ENCODE measurements around the gene SCN2B.

The SCN2B gene

DNA sequence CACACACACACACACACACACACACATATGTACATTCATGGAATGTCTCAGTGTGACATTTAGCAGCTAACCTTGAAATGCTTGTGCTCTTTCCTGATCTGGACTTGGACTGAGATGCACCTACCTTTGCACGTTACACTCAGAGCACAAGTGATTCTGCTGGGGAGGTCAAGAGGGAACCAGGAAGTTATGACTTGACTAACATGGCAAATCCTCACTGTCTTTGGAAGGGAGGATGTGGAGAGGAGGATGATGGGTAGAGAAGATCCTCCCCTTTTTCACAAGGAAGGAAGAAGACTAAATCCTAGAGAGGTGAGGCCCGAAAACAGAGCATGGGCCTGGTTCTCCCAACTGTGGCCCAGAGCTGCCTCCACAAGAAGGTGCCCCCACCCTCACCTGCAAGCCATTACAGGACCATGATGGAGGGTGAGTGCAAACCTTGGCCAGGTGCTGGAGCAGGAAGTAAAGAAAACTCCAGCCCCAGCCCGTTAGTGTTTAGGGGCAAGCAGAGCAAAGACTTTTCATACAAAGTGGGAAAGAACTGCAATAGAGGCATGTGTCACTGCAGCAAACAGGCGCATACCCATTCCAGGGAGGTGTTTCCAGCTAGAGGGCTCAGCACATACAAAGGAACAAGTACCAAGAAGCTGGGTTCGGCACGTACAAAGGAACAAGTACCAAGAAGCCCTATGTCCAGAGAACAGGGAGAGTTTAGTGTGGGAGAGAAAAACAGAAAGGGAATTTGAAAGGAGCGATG is 50.2 kb downstream of the SCN2B start:
- no peak overlapping the region for H3K4me3 ChIP-seq
- DNase-seq (ENCODE audit: low read depth, low spot score), result no peak
- H3K27ac ChIP-seq, result no peak overlapping the region
- TF ChIP-seq FOXP2 (optimal IDR thresholded peaks at IDR 0.05; ENCODE audit: control extremely low read depth, extremely low read length, insufficient read depth) (no peak), POLR2AphosphoS5 (IDR thresholded peaks at IDR 0.05; ENCODE audit: borderline replicate concordance, low read depth, low read length) (no peak), EZH2 (IDR thresholded peaks at IDR 0.05) (no peak)
- H3K9ac ChIP-seq (ENCODE audit: insufficient read length), result no peak overlapping the region
- H3K36me3 ChIP-seq (ENCODE audit: insufficient read depth, low read length), result no peaks in the 10 kb centered on the region
- H3K9me3 ChIP-seq (ENCODE audit: low read depth, low read length), result no peaks in the 10 kb centered on the region

DNA sequence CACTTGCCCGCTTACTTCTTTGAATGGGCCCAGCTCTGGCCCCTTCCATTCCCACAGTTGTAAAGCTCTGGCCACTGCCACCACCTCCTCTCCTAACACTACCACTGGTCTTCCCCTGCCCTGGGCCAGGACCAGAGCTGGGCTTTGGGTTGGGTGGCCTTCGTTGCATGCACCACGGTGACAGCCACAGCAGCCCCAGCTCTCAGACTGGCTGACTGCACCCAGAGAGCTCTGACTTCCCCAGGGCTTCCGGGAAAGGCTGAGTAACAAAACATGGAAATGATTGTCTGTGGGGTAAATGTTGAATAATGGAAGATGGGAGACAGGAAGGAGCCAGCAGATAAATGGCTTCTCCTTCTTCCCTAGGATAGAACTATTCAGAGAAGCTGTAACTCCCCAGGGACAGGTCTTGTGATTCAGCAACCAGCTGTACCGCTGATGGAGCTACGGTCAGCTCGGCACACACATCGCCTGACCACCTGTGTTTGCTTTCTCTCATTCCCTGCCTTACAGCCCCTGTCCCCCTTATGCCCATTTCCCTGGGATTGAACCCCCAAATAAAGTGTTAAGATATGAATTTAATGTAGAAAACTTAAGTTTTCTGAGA is 51.4 kb downstream of the SCN2B start:
- Histone ChIP-seq H3K36me3 (ENCODE audit: insufficient read depth, low read length) (no peaks in the 10 kb centered on the region), H3K27ac (no peak overlapping the region), H3K4me3 (no peak overlapping the region), H3K9me3 (ENCODE audit: low read depth, low read length) (no peaks in the 10 kb centered on the region), H3K9ac (ENCODE audit: insufficient read length) (no peak overlapping the region)
- no peak for DNase-seq (ENCODE audit: low read depth, low spot score)
- no peak for TF ChIP-seq EZH2 (IDR thresholded peaks at IDR 0.05)

DNA sequence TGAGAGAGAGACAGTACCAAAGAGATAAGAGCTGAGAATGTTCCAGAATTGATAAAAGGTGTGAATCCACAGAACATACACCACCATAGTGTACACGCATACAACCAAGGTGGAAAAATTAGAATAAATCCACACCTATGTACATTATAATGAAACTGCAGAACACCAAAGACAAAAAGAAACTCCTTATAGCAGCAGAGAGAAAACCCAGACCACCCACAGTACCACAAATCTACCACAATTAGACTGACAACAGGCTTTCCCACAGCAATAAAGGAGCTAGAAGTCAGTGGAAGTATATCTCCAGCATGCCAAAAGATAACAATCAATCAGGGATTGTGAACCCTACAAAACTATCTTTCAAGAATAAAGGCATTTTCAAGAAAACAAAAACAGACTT is 55.6 kb downstream of the SCN2B start:
- no peak for DNase-seq (ENCODE audit: low read depth, low spot score)
- no peak for TF ChIP-seq POLR2AphosphoS5 (IDR thresholded peaks at IDR 0.05; ENCODE audit: borderline replicate concordance, low read depth, low read length)
- no peak for TF ChIP-seq EZH2 (IDR thresholded peaks at IDR 0.05)
- no peak for TF ChIP-seq FOXP2 (optimal IDR thresholded peaks at IDR 0.05; ENCODE audit: control extremely low read depth, extremely low read length, insufficient read depth)
- H3K9ac ChIP-seq (ENCODE audit: insufficient read length), result no peak overlapping the region
- H3K36me3 ChIP-seq (ENCODE audit: insufficient read depth, low read length), result no peaks in the 10 kb centered on the region
- H3K9me3 ChIP-seq (ENCODE audit: low read depth, low read length), result no peaks in the 10 kb centered on the region
- no peak overlapping the region for H3K27ac ChIP-seq
- no peak overlapping the region for H3K4me3 ChIP-seq

DNA sequence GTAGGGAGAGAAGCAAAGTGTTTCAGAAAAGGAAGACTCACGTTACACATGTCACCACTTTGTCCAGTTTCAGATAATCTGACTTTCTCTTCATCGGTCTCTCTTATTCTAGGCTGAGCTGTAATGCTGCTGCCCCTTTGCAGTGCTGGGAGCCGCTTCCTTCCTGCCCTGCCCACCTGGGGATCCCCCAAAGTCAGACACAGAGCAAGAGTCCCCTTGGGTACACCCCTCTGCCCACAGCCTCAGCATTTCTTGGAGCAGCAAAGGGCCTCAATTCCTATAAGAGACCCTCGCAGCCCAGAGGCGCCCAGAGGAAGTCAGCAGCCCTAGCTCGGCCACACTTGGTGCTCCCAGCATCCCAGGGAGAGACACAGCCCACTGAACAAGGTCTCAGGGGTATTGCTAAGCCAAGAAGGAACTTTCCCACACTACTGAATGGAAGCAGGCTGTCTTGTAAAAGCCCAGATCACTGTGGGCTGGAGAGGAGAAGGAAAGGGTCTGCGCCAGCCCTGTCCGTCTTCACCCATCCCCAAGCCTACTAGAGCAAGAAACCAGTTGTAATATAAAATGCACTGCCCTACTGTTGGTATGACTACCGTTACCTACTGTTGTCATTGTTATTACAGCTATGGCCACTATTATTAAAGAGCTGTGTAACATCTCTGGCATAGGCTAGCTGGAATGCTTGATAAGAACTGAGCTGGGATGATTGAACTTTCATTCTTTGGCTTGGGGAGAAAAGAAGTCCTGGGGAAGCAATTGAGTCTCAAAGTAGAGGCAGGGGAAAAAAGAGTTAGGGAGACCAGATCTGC is 58.4 kb downstream of the SCN2B start:
- TF ChIP-seq POLR2AphosphoS5 (IDR thresholded peaks at IDR 0.05; ENCODE audit: borderline replicate concordance, low read depth, low read length) (no peak), EZH2 (IDR thresholded peaks at IDR 0.05) (no peak), FOXP2 (optimal IDR thresholded peaks at IDR 0.05; ENCODE audit: control extremely low read depth, extremely low read length, insufficient read depth) (no peak)
- Histone ChIP-seq H3K9me3 (ENCODE audit: low read depth, low read length) (no peaks in the 10 kb centered on the region), H3K27ac (no peak overlapping the region), H3K4me3 (no peak overlapping the region), H3K36me3 (ENCODE audit: insufficient read depth, low read length) (no peaks in the 10 kb centered on the region), H3K9ac (ENCODE audit: insufficient read length) (no peak overlapping the region)
- no peak for DNase-seq (ENCODE audit: low read depth, low spot score)

DNA sequence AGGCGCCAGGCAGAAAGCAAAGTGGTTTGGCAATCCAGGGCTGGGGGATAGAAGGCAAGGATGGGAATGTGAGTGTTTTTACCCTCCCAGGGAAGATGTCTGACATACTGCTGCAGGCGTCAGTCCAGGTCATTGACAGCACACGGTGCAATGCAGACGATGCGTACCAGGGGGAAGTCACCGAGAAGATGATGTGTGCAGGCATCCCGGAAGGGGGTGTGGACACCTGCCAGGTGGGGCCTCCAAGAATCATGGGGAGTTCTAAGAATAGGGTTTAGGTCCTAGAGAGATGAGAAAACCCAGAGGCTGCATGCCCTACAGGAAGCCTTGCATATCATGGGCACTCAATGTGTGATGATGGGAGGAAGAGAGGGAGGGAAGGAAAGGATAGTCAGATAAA is 61.4 kb downstream of the SCN2B start:
- no peaks in the 10 kb centered on the region for H3K36me3 ChIP-seq (ENCODE audit: insufficient read depth, low read length)
- TF ChIP-seq EZH2 (IDR thresholded peaks at IDR 0.05) (no peak), POLR2AphosphoS5 (IDR thresholded peaks at IDR 0.05; ENCODE audit: borderline replicate concordance, low read depth, low read length) (no peak), FOXP2 (optimal IDR thresholded peaks at IDR 0.05; ENCODE audit: control extremely low read depth, extremely low read length, insufficient read depth) (no peak)
- H3K9me3 ChIP-seq (ENCODE audit: low read depth, low read length), result no peaks in the 10 kb centered on the region
- H3K27ac ChIP-seq, result no peak overlapping the region
- H3K9ac ChIP-seq (ENCODE audit: insufficient read length), result no peak overlapping the region
- no peak for DNase-seq (ENCODE audit: low read depth, low spot score)
- H3K4me3 ChIP-seq, result no peak overlapping the region

DNA sequence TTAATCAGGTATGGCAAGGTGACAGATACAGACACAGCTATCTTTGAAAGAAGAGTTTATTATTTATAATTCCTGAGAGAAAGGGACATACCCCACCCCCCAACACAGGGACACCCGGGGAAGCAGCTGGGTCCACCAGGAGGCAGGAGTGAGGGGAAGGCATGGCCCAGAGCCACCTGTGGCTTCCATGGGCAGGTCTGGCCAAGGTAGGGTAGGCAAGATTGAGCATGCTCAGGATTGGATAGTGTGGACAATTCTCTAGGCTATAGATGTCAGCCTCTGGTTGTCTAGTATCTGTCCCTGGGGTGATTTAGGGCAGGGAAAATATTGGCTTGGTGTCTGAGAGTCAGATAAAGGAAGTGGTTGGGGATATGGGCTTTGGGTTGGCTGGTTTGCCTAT is 62.2 kb downstream of the SCN2B start:
- Histone ChIP-seq H3K4me3 (no peak overlapping the region), H3K27ac (no peak overlapping the region), H3K36me3 (ENCODE audit: insufficient read depth, low read length) (no peaks in the 10 kb centered on the region), H3K9ac (ENCODE audit: insufficient read length) (no peak overlapping the region), H3K9me3 (ENCODE audit: low read depth, low read length) (no peaks in the 10 kb centered on the region)
- TF ChIP-seq FOXP2 (optimal IDR thresholded peaks at IDR 0.05; ENCODE audit: control extremely low read depth, extremely low read length, insufficient read depth), result no peak
- no peak for TF ChIP-seq POLR2AphosphoS5 (IDR thresholded peaks at IDR 0.05; ENCODE audit: borderline replicate concordance, low read depth, low read length)
- no peak for TF ChIP-seq EZH2 (IDR thresholded peaks at IDR 0.05)
- DNase-seq (ENCODE audit: low read depth, low spot score), result no peak

DNA sequence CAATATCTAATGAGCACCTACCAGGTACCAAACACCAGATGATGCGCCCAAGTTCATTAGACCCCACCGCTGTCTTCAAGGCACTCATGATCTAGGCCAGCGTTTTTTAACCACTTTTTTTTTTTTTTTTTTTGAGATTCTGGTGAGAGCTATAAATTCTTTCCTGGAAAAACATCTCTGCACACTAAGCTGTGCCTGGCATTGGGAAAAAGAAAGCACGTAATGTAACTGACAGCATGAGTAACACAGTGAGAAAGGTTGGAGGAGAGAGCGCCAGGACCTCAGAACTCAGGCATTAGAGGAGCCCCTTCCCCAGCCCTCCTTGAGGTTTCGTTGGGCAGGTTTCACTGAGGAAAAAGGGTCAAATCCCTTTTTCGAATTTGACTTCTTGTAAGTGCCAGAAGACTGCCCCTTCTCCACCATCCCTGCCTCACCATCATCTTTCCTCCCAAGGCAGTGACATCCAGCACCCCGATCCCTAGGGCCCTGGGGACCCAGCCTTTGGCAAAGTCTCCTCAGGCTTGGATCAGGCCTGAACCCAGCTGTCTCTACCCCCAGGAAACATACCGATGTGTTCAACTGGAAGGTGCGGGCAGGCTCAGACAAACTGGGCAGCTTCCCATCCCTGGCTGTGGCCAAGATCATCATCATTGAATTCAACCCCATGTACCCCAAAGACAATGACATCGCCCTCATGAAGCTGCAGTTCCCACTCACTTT is 63.6 kb downstream of the SCN2B start:
- Histone ChIP-seq H3K4me3 (no peak overlapping the region), H3K9ac (ENCODE audit: insufficient read length) (no peak overlapping the region), H3K27ac (no peak overlapping the region), H3K9me3 (ENCODE audit: low read depth, low read length) (no peaks in the 10 kb centered on the region), H3K36me3 (ENCODE audit: insufficient read depth, low read length) (no peaks in the 10 kb centered on the region)
- no peak for DNase-seq (ENCODE audit: low read depth, low spot score)
- no peak for TF ChIP-seq FOXP2 (optimal IDR thresholded peaks at IDR 0.05; ENCODE audit: control extremely low read depth, extremely low read length, insufficient read depth)
- TF ChIP-seq EZH2 (IDR thresholded peaks at IDR 0.05), result no peak
- TF ChIP-seq POLR2AphosphoS5 (IDR thresholded peaks at IDR 0.05; ENCODE audit: borderline replicate concordance, low read depth, low read length), result no peak

Measured in SK-N-MC (cell line).